HG03103 (cell line): Measurements from ENCODE around the gene EPHA1.

Experiments used
- ATAC-seq: cut with Tn5 transposase; IDR thresholded peaks from one replicate; pipeline ENCODE4 v1.9.1; 2021; ENCODE audit warnings: low read depth; ENCODE audit not compliant: unreplicated experiment

The EPHA1 gene

DNA sequence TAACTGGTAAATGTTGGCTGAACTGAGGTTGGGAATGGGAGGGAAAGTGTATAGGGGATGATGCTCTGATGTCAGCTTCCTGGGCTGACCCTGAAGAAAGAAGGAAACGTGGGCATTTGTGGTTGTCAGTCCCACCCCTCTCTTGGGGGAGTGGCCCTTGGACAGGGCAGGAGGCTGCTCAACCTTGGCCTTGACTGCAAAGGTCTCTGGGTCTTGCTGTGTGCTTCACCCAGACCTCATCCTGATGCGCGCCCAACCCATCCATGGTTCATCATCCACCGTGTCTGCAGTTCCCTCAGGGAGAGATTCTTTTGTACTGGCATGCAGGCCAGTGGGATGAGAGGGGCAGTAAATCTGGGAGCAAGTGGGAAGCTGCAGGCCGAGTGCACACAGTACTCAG lies 32.3 kb downstream of the EPHA1 start:
- ATAC-seq = no peak

DNA sequence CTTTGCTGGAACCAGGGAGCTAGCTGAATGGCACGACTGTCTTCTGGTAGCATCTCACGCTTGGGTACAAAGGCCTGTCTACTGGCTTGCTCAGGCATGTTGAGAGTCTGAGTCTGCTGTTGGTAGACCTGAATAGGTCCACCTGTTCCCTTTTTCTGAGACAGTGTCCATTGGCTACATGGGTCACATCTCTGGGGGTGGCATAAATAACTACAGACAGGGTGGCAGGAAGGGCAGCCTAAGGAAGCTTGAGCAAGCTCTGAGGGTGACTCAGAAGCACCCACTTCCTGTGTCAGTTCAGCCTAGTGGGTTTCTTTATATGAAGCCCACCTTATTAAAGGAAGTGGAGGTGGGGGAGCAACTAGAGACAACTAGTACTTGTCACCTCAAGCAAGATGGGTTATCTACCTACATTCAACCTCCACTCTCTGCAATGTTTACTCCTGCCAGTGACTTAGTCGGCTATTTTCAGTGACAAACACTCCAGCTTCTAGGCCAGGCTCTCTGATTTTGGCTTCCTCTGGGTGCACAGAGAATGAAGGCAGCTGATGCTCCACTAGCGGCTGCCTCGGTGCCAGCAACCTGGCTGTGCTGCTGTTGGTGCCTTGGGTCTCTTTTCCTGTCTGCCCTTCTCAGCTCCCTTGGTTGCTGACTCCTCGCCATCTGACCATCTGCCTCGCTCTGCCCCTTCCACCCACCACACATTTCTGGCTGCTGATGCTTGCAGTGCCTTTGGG lies 33.2 kb downstream of the EPHA1 start:
- ATAC-seq = no peak

DNA sequence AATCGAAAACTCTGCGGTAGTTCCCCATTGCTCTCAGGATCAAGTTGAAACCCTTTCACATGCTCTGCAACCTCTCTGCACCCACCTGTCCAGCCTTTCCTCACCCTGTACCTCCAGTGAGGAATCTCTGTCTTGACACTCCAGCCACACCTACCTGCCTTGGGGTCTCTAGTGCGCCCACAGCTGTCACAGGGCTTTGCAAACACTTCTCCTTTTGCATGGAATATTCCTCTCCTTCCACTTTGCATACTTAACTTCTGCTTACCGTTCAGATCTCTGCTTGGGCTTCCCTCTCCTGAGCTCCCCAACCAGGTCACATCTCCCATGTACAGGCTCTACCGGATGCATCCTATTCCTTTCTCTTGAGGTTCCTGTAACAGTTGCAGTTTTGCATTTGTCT lies 34.1 kb downstream of the EPHA1 start:
- ATAC-seq = no peak

DNA sequence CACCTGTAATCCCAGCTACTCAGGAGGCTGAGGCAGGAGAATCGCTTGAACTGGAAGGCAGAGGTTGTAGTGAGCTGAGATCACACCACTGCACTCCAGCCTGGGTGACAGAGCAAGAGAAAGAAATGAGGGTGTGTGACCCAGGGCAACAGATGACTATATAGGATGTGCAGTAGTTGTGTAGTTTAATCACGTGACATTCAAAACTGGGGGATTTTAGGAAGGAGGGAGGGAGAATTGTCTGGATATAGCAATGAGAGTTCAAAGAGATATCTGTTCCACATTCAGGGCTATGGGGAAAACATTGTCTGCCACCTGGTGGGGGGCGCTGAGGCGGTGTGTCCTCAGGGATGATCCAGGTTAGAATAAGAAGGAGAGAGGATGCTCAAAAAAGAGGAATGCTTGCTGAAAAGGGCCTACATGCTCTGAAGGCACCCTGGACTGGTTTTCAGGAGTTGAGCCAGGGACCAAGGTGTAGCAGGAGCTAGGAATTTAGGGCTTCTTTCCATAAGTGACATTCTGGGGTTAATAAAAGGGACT lies 35.3 kb downstream of the EPHA1 start:
- no peak for ATAC-seq

DNA sequence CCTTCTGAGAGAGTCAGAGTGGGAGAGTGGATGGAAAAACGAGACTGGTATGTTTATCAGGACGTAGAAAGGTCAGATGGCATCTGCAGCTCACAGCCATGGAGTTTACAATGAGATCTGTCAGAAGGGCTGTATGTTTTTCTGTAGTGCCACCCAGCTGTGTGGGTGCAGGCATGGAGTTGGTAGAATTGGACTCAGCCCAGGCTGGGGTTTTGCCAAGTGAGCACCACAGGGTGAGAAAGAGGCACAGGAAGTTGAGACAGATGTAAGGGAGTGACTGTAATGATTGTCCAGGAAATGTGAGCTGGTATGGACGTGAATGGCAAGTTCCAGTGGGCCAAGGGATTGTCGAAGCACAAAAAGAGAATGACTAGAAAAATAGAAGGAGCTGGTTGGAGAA lies 36.6 kb downstream of the EPHA1 start:
- ATAC-seq = no peak

DNA sequence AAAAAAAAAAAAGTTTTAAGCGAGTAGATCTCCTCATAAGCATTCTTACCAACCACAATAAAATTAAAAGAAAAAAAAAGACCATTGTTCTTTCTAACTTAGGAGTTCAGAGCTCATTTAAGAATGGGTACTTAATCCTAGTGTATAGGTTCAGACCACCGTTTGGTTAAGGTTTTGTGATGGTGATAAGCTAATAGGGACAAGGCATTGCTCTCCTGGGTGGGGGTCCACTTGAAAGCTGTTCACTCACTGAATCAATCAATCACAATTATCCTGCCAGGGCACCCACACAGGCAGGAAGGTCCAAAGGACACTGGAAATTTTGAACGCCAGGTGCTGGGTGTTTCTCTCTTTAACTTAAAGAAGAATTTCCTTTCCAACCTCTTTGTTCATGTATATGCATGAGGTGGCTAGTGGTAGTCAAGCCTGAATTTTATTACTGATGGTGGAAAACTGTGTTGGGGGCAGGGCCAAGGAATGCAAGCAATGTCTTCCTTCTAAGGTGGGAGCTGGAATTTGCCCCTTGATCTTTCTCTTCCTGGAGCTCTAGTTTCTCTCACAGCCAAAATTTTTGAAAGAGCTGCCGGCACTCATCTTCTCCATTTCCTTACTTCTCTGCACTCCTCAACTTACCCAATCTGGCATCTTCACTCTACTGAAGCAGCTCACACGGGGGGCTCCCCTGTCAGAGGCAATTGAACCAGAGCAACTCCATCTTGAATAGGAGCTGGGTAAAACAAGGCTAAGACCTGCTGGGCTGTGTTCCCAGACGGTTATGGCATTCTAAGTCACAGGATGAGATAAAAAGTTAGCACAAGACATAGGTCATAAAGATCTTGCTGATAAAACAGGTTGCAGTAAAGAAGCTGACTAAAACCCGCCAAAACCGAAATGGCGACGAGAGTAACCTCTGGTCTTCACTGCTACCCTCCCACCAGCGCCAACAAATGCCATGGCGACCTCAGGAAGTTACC lies 38.7 kb downstream of the EPHA1 start:
- ATAC-seq = no peak

DNA sequence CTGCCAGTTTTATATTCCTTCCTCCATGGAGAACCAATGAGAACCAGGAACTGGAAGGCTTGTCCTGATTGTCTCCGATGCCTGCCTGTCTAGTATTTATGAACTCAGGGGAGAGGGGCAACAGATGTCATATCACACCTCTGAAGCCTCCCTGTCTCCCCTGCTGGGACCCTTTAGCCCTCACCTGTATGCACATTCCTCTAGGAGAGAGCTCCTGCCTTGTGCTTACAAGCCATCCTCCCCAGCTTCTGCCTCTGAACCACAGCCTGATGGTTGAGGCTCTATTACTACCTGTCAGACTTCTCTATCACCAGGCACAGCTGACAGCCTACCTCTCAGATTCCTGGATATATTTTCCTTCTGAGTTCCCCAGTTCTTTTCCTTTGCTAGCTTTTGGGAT lies 40.3 kb downstream of the EPHA1 start:
- no peak for ATAC-seq

DNA sequence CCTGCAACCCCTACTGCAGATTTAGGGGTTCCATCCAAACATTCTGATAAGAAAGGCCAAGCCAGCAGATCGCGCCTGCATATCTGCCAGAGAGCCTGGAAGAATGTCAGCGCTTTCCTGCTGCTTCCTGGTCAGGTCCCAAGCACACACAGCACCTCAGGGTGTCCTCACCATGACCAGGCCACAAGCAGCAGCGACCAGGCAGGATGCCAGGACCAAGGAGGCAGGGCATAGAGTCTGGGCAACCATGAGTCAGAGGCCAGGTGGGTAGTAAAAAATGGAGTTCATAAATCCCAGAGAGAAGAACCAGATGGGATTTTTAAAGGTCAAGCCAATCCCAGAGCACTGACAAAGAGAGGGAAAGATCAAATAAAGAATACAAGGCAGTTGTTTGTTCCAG lies 40.7 kb downstream of the EPHA1 start:
- no peak for ATAC-seq

DNA sequence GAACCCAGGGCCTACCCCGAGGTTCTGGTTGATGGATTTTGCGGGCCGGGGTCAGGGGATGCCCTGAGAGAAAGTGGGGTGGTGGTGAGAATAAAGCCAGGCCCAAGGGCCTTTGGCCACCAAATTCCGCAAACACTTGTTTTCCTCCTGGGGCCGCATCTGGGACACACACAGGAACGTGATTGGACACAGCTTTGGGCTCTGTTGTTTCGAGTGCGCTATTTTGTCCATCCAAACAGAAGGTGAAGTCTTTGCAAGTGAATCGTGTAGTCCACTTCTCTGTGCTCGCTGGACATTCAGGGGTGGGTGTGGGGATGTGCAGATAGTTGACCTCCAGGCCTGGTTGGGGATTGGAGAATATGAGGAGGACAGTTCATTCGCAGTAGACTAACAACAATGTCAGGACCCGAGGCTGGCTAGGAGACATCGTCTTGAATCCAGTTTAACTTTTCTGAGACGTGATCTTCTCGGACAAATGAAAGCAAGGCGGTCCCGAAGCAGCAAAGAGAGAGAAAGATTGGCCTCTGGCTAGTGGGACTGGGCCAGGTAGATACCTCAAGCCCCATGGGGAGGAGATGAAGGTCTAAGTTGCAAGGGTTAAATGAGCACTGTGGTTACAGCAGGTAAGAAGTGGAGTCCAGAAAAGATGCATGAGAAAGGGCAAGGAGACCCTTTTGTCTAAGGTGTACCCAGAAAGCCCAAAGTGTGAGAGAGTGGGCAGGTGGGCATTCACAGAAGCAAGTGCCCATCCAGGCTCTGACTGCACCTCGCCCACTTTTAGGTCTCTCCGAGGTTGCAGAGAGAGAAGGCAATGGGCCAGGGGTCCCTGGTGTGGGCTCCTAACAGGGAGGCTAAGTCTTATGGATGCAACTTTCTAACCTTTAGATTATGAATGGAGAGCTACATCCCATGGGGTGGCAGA lies 45.4 kb downstream of the EPHA1 start:
- no peak for ATAC-seq

DNA sequence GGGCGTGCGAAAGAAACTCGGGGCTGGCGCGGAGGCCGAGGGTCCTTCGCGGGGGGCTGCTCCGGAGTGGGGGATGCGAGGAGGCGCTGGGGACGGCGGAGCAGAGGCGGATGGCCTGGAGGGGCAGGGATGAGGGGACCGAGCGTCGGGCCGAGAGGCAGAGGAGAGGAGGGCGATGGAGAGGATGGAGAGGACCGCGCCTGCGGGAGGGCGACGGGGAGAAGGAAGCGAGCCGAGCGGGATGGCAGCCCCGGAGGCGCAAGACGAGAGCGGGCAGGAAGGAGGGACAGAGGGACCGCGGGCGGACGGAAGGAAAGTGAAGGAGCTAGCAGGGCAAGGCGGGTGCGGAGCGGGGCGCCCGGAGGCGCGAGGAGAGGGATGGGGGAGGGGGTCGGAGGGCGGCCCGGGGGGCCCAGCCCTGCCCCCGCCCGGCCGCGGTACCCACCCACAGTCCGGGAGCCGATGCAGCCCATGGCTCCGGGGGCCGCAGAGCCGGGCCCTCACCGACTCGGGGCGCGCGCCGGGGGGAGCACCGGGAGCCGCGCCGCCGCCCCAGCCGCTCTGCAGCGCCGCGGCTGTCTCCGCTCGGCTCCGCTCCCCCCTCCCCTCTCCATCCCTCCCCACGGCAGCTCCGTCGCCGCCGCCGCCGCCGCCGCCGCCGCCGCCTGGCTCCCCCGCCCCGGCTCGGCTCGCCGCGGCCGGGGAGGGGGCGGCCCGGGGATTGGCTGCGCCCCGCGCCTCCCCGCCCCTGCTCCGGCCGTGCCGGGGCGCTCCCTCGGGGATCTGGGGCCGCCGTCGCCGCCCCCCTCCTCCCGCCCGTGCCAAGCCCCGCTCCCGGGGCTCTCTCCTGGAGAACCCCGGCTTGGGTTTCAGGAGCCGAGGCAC lies 46.3 kb downstream of the EPHA1 start, which contains the start of gene FAM131B:
Gene FAM131B (minus strand): TSS at position 583 of the 885 bp plus-strand sequence. CDS start 110 bp downstream, at position 473.
- no peak for ATAC-seq

DNA sequence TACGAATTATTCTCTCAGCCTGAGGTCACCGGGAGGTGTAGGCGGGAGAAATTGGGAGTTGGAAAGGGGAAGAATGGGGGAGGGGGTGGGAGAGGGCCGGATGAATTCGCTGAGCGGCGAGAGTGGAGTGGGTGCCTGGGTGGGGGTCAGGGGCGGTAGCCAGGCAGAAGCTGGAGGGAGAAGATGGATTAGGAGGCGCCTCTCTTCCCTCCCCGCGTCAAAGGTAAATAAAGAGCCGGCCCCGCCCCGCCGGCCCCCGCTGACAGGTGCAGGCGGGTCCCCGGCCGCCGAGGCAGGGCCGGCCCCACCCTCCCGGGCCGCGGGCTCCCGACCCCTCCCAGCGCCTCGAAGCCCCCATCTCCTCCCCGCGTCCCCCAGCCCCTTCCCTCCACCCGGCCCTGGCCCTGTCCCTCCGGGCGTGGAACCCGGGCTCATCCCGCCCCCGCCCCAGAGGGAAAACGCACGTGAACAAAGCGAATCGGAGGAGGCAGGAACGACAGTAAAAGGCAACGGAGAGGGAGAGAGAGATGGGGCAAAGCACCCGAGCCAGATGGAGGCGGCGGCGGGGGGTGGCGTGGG lies 47.0 kb downstream of the EPHA1 start:
- no peak for ATAC-seq

DNA sequence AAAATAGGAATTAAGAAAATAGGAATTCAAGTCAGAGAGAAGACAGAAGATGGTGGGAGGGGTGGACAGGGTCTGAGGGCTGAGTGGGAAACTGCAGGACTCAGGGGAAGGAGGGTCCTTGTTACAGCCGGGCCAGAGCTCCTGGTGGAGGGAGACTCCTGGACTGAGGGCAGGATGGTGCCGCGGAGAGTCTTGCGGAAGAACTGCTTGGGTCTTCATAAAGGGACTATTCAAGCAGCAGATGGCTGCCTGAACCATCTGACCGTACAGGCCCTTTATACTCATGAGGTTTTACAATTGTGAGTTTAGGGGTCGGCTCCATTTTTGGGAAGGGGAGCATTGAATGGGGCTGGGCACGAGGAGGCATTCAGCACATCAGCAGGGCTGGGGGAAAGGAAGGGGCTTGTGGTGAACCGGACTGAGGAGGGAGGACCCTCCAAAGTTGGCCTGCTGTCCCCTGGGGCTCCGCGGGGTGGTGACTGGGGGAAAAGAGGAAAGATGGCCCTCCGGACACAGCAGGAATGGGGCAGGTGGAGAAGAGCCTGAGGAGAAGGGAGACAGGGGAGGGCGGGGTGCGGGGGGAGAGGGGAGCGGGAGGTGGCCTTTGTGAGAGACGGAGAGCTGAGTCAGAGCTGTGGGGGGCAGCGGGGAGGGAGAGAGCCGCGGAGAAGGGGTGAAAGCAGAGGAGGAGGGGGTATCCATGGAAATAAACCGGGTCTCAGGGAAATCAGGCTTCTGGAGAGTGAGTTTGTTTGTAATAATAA lies 47.7 kb downstream of the EPHA1 start:
- ATAC-seq = no peak

DNA sequence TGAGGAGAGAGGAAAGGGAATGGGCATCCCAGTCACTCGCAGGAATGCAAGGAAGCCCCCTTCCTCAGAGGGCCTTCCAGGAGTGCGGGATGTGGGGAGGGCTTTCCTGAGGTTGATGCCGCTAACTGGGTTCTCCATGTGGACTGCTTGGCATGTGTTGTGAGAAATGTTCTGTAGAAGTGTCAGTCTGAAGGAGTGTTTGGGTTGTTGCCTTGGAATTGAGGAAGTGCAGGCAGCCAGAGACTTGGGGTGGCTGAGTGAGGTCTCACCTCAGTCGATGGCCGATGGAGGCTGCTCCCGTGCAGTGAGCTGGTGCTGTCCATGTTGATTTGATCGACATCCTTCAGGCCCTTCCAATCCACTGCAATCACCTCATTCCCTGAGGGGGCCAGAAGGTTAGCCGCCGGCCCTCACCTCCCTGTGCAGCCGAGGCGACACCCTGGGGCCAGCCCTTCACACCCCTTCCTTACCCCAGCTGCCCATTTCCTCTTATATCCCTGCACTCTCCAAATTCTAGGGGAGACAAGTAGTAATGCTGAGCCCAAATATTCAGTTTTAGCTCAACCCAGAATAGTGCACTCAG lies 48.8 kb downstream of the EPHA1 start:
- no peak for ATAC-seq

DNA sequence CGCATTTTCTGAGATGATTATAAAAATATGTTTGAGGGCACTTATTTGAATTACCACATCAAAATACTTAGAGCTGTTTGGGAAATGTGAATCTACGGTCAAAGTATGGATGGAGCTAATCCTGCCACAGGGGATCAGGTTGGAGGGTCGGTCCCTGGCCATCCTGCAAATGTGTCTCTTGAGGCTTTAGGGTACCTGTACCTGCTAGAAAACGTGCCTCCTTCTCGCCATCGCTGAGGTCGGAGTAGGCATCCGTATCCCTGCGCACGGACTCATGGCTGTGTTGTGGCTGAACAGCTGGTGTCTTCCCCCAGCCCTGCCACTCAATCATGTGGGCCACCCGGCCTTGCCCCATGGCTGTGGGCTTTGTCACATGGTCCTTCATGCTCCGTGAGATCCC lies 50.0 kb downstream of the EPHA1 start:
- no peak for ATAC-seq

DNA sequence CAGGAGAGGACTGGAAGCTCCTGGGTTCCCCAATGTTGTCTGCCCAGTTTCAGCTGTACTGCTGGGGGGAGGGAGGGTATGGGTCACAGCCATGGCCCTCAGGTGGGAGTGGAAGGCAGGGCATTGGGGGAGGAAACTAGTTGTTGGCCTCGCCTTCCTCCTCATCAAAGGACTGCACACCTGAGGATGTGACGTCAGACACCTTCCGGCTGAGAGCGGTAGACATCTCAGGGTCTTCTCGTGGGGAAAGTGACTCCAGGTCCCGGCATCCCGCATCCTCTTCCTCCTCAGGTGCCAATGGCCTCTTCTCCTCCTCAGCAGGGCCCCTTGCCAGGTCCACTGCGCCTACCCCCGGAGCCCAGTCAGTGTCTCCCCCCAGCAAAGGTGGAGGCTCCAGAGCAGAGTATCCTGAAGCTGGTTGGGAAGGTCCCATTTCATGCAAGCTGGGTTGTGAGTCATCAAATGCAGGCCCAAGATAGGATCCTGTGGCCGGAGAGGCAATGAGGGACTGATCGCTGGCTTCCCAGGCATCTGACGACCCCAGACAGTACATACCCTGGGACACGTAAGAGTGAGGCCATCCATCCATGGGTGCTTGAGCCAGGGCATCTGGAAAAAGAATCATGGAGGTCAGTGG lies 52.1 kb downstream of the EPHA1 start:
- no peak for ATAC-seq

DNA sequence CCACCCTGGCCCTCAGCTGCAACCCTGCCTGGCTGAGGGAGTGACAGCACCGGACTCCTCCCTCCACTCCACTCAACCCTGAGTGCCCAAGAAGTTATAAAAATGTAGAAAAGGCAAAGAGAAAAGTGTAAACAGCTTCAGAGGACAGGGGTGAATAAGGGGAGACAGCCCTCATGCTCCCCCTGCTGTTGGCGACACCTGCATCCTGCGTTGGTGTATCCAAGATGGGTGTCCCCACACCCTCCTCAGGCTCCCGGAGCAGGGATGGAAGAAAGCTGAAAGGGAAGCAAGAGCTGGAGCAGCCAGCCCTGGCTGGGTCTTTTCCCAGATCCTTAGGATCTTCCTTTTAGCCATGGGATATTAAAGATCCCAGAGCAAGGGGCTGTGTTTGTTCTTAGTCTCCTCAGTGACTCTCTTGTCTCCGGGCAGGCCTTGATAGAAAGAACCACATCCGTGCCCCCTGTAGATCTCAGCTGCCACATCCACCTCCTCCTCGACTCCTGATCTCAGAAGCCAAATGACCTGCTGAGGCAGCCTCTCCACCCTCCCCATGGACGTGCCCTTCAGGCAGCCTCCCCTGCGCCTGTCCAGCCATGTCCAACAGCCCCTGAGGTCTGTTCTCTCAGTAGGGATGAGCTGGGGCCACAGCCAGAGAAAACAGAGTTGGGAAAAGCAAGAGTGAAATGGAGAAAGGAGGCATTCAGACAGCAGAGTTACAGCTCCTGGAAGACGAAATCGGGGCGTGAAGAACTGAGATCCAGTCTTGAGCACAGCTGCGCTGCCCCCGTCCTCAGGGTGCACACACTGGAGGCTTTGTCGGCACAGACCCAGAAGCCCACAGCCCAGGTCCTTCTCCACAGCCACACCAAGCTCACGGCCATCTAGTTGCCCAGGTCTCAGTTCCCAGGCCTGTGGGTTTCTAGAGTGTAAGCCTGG lies 52.9 kb downstream of the EPHA1 start:
- no peak for ATAC-seq
